Peyer's patch (tissue), 4 donors: ENCODE measurements around the gene AFF2.

Experiments
- CTCF ChIP-seq, 6 experiments: fragments of 450-650 bp in 4 of 6; fragments of 200-600 bp in 2 of 6; sonication (generic) in 1 of 6; IDR thresholded peaks; one replicate each; pipeline ENCODE4 v1.5.1; 2017 to 2019; ENCODE audit warnings: antibody characterized with exemption in 6 of 6, mild to moderate bottlenecking in 3 of 6, moderate library complexity in 1 of 6
- POLR2A ChIP-seq, 2 donors: fragments of 450-650 bp; IDR thresholded peaks; one replicate each; pipeline ENCODE4 v1.5.1; 2017; ENCODE audit warnings: antibody characterized with exemption in 2 of 2, mild to moderate bottlenecking in 2 of 2, moderate library complexity in 2 of 2

GRCh38 chrX:148633218-148633908, 132.9 kb downstream of the AFF2 start:
- TF ChIP-seq CTCF (IDR thresholded peaks at IDR 0.05) (no peak), POLR2A (IDR thresholded peaks at IDR 0.05) (no peak)
